Loucy (cell line): ENCODE measurements around the gene EDC3.

Experiments used
- EZH2phosphoT487 ChIP-seq: fragments of 200-600 bp; IDR thresholded peaks from 2 replicates; pipeline ENCODE4 v1.6.1; 2018; ENCODE audit warnings: antibody characterized with exemption, mild to moderate bottlenecking, moderate library complexity, borderline replicate concordance
- TF ChIP-seq, protein P1 (sequence below): fragments of 200-600 bp; sonication (generic); conservative IDR thresholded peaks from 2 replicates; pipeline ENCODE4 v1.5.1; 2014; ENCODE audit warnings: mild to moderate bottlenecking, antibody characterized with exemption, low read length

DNA sequence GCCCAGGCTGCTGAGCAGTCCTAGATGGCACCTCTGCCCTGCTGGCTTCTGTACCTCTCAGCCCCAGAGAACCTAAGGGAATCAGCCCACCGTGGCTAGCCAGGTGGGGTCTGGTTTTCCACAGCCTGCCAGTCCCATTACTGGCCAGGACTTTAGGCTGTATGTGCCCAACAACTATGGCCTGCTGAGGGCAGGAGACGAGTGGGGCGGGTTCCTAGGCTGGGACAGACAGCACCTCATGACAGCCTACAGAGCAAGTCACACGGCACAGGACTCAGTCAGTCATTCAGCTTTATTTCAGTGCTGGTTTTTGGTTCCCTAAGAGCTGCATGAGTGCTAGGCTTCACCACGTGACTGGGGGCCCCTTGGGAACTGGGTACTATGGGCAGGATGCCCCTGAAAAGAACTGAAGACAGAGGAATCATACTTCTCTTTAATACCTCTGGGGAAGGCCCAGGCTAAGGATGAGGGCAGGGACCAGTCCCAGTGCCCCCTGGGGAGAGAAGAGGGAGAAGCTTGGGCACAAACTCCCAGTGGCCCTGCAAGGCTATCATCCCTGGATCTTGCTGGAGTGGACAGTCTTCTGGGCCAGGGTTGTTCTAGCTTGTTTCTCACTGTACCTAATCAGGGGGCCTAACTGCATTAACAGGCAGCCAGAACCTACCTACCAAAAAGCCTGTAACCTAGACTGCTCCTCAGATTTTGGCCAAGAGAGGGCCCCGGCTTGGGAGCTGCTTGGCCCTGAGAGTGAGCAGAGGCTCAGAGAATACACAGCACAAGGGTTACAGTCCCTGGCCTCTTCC is 65.3 kb downstream of the EDC3 start:
- TF ChIP-seq, protein P1, sequence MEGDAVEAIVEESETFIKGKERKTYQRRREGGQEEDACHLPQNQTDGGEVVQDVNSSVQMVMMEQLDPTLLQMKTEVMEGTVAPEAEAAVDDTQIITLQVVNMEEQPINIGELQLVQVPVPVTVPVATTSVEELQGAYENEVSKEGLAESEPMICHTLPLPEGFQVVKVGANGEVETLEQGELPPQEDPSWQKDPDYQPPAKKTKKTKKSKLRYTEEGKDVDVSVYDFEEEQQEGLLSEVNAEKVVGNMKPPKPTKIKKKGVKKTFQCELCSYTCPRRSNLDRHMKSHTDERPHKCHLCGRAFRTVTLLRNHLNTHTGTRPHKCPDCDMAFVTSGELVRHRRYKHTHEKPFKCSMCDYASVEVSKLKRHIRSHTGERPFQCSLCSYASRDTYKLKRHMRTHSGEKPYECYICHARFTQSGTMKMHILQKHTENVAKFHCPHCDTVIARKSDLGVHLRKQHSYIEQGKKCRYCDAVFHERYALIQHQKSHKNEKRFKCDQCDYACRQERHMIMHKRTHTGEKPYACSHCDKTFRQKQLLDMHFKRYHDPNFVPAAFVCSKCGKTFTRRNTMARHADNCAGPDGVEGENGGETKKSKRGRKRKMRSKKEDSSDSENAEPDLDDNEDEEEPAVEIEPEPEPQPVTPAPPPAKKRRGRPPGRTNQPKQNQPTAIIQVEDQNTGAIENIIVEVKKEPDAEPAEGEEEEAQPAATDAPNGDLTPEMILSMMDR = no peak
- TF ChIP-seq EZH2phosphoT487 = no peak
